Fibroblast of lung (primary cell): ENCODE data around the gene TBC1D22A. TPM values are rescaled to one million over a fixed set of nuclear protein-coding genes. Genes with fewer than 3 reads are reported as not detected.

Experiments used
- DNase-seq, 2 donors: peaks; one replicate each; pipeline versions ENCODE4 v3.0.0 to v3.0.0-alpha.2; 2010; ENCODE audit warnings: low read depth in 2 of 2
- H2AFZ ChIP-seq: 2 replicates; pipeline ENCODE4 v1.5.1; 2012; ENCODE audit warnings: low read length, control low read depth, inconsistent platforms
- H3K27ac ChIP-seq: 2 replicates; pipeline ENCODE4 v1.5.1; 2011; ENCODE audit warnings: low read length, control low read depth; ENCODE audit not compliant: insufficient read depth
- H3K27me3 ChIP-seq: 2 replicates; pipeline ENCODE4 v1.5.1; 2011; ENCODE audit warnings: mild to moderate bottlenecking, low read length; ENCODE audit not compliant: control insufficient read depth, insufficient read depth
- H3K36me3 ChIP-seq: 2 replicates; pipeline ENCODE4 v1.5.1; 2011; ENCODE audit warnings: low read length; ENCODE audit not compliant: control insufficient read depth, insufficient read depth
- H3K4me1 ChIP-seq: 2 replicates; pipeline ENCODE4 v1.5.1; 2011; ENCODE audit warnings: low read length; ENCODE audit not compliant: control insufficient read depth, insufficient read depth; ENCODE audit errors: extremely low read depth
- H3K4me2 ChIP-seq: 2 replicates; pipeline ENCODE4 v1.5.1; 2011; ENCODE audit warnings: low read length, control low read depth; ENCODE audit not compliant: insufficient read depth; ENCODE audit errors: extremely low read depth
- H3K4me3 ChIP-seq, 4 experiments: fragments of 200-600 bp in 1 of 4; sonication (generic) in 1 of 4; replicated peaks in 1 of 4; 2 replicates each; pipeline ENCODE4 v1.5.1; 2011 to 2016; ENCODE audit warnings: low read length in 4 of 4, low read depth in 3 of 4, mild to moderate bottlenecking in 3 of 4, control low read depth in 2 of 4, inconsistent platforms in 1 of 4, mixed read lengths in 1 of 4; ENCODE audit not compliant: insufficient read depth in 1 of 4; ENCODE audit errors: control extremely low read depth in 1 of 4
- H3K79me2 ChIP-seq: 2 replicates; pipeline ENCODE4 v1.5.1; 2012; ENCODE audit warnings: mild to moderate bottlenecking, low read length, inconsistent platforms; ENCODE audit not compliant: control insufficient read depth, insufficient read depth
- H3K9ac ChIP-seq: 2 replicates; pipeline ENCODE4 v1.5.1; 2011; ENCODE audit warnings: mild to moderate bottlenecking, low read length, control low read depth; ENCODE audit not compliant: insufficient read depth
- H3K9me3 ChIP-seq: 2 replicates; pipeline ENCODE4 v1.5.1; 2012; ENCODE audit warnings: low read depth, low read length; ENCODE audit not compliant: control insufficient read depth, insufficient read depth
- H4K20me1 ChIP-seq: 2 replicates; pipeline ENCODE4 v1.5.1; 2011; ENCODE audit warnings: low read length; ENCODE audit not compliant: control insufficient read depth, insufficient read depth; ENCODE audit errors: extremely low read depth
- EZH2 ChIP-seq: IDR thresholded peaks from 2 replicates; pipeline ENCODE4 v1.5.1; 2012; ENCODE audit warnings: low read length, control low read depth, mild to moderate bottlenecking; ENCODE audit errors: missing control alignments
- polyA plus RNA-seq, 2 donors: library from polyadenylated mRNA; depleted of rRNA in 1 of 2; stranded (reverse) in 1 of 2; unstranded in 1 of 2; fragments of >200 nt; gene quantifications; 2 replicates each; pipeline ENCODE4 v1.2.1, GENCODE V29; 2011 to 2012; ENCODE audit warnings: missing spikeins in 1 of 2
- total RNA-seq: library from RNA; depleted of rRNA; stranded (reverse); fragments of >200 nt; gene quantifications from 2 replicates; pipeline ENCODE4 v1.2.1, GENCODE V29; 2014
- TF ChIP-seq, protein P1 (sequence below), 2 donors: IDR thresholded peaks in 1 of 2; conservative IDR thresholded peaks in 1 of 2; 1 replicate in 1 of 2; 2 replicates in 1 of 2; pipeline ENCODE4 v1.5.1; 2011 to 2012; ENCODE audit warnings: low read length in 2 of 2, control low read depth in 1 of 2, inconsistent platforms in 1 of 2, low read depth in 1 of 2, mild to moderate bottlenecking in 1 of 2

TBC1D22A gene
- total and polyA plus RNA-seq, 2 donors (not counting 1 experiment from before 2014, with no cell fraction given), result 11.6 to 17.6 TPM

DNA sequence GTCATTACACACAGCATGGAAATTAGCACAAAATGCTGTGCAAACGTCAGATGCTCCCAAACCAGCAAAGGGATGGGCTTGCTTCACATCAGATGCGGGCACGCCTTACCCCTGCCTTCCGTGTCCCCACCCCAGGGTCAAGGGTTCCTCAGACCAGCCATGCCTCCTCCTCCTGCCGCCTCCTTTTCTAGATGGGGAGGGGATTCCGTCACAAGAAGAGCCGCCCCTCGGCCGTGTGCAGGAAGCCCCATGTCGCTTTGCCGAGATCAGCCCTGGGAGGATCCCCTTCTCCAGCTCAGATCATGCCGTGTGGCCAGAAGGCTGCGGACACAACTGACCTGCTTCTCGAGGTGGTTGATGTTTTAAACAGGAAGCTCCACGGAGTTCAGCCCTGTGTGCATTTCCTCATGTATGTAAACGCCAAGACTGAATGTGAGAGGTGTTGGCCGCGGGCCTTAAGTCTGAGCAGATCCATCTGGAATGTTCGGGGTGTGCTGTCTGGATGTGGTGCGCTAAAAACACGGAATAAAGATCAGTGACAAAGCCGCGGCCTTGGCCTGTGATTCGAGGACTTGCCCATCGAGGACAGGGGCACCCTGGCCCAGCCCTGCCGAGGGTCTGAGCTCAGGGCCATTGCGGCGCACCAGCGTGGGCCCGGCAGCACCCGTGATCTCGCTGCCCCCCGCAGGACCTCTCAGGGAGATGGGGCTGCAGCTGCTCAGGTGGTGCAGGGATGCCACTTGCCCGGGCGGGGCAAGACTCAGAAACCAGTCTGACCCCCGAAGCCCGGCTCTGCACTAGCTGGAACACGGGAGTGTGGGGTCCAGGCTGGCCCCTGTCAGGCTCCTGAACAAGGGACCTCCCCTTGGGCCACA lies 412.9 kb downstream of the TBC1D22A start:
- no peak overlapping the region for H3K4me3 ChIP-seq
- TF ChIP-seq, protein P1, sequence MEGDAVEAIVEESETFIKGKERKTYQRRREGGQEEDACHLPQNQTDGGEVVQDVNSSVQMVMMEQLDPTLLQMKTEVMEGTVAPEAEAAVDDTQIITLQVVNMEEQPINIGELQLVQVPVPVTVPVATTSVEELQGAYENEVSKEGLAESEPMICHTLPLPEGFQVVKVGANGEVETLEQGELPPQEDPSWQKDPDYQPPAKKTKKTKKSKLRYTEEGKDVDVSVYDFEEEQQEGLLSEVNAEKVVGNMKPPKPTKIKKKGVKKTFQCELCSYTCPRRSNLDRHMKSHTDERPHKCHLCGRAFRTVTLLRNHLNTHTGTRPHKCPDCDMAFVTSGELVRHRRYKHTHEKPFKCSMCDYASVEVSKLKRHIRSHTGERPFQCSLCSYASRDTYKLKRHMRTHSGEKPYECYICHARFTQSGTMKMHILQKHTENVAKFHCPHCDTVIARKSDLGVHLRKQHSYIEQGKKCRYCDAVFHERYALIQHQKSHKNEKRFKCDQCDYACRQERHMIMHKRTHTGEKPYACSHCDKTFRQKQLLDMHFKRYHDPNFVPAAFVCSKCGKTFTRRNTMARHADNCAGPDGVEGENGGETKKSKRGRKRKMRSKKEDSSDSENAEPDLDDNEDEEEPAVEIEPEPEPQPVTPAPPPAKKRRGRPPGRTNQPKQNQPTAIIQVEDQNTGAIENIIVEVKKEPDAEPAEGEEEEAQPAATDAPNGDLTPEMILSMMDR (conservative IDR thresholded peaks at IDR 0.05 in 1 of 2, IDR thresholded peaks at IDR 0.05 in 1 of 2; ENCODE audit: low read depth in 1 of 2, low read length in 2 of 2), result no peak
- no peak for TF ChIP-seq EZH2
- no peaks in the 10 kb centered on the region for H3K79me2 ChIP-seq
- peak overlapping the region; percentile 11 for H3K4me2 ChIP-seq
- no peak overlapping the region for H3K9ac ChIP-seq
- no peaks in the 10 kb centered on the region for H3K9me3 ChIP-seq
- H3K4me1 ChIP-seq, result peaks cover 6% of the 10 kb centered on the region
- peak in 1 of 2 donors; percentile 93 for DNase-seq
- H3K27ac ChIP-seq, result no peak overlapping the region
- no peaks in the 10 kb centered on the region for H3K36me3 ChIP-seq
- no peaks in the 10 kb centered on the region for H3K27me3 ChIP-seq
- no peaks in the 10 kb centered on the region for H4K20me1 ChIP-seq
- H2AFZ ChIP-seq, result no peak overlapping the region

DNA sequence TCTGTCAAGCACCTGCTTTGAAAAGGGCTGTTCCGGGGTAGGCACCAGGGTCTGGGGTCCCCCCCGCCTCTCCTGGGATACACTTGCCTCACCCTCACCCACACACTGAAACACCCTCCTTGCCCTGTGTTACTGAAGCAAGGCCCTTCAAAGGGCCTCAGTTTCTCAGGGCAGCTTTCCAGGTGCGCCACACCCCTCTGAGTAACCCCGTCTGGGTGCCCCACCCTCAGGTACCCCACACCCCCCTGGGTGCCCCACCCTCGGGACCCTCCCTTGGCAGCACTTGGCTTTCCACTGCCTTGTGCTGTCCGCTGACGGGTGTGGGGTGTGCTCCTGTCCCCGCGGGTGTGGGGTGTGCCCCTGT lies 413.6 kb downstream of the TBC1D22A start:
- no peak overlapping the region for H3K4me3 ChIP-seq

DNA sequence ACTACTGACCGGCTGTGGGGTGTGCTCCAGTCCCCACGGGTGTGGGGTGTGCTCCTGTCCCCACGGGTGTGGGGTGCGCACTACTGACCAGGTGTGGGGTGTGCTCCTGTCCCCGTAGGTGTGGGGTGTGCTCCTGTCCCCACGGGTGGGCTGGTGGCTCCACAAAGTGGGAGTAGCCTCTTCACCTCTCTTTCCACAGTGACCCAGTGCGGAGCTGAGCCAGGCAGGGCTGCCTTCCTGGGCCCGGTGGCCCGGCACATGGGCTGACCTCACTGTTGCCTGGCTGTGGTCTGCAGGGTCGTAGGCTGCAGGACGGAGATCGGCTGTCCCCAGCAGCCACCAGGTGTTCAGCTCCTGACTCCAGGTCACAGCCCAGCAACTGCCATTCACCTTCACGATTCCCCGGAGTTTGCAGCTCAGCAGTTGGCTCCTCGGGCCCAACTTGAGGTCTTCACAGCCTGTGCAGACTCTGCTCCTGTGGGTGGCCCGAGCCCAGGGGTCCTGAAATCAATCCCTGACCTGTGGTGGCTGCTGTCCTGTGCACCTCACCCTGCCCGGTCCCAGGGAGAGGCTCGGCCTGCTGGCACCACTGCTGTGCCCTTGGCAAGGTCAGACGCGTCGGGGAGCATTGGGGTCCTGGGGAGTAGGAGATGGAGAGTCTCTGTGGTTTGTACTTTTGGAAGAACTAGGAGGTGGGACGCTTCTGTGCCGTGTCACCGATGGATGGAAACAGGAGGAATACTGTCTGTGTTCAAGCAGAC lies 414.3 kb downstream of the TBC1D22A start:
- no peak for DNase-seq
- Histone ChIP-seq H4K20me1 (no peaks in the 10 kb centered on the region), H3K9ac (no peak overlapping the region), H3K4me3 (no peak overlapping the region), H3K79me2 (no peaks in the 10 kb centered on the region), H3K36me3 (no peaks in the 10 kb centered on the region), H3K27ac (no peak overlapping the region), H3K4me1 (peaks cover 6% of the 10 kb centered on the region), H3K4me2 (no peak overlapping the region), H2AFZ (no peak overlapping the region), H3K27me3 (no peaks in the 10 kb centered on the region), H3K9me3 (no peaks in the 10 kb centered on the region)
- TF ChIP-seq, protein P1 (conservative IDR thresholded peaks at IDR 0.05 in 1 of 2, IDR thresholded peaks at IDR 0.05 in 1 of 2; ENCODE audit: low read depth in 1 of 2, low read length in 2 of 2), result no peak
- TF ChIP-seq EZH2, result no peak

More for the DNA sequence above, 413.6 kb downstream of the TBC1D22A start:
- no peaks in the 10 kb centered on the region for H4K20me1 ChIP-seq
- no peaks in the 10 kb centered on the region for H3K27me3 ChIP-seq
- H2AFZ ChIP-seq, result no peak overlapping the region
- no peak overlapping the region for H3K4me2 ChIP-seq
- no peak overlapping the region for H3K9ac ChIP-seq
- H3K9me3 ChIP-seq, result no peaks in the 10 kb centered on the region
- no peak overlapping the region for H3K27ac ChIP-seq
- TF ChIP-seq, protein P1 (conservative IDR thresholded peaks at IDR 0.05 in 1 of 2, IDR thresholded peaks at IDR 0.05 in 1 of 2; ENCODE audit: low read depth in 1 of 2, low read length in 2 of 2), result no peak
- no peak for TF ChIP-seq EZH2
- no peaks in the 10 kb centered on the region for H3K36me3 ChIP-seq
- peaks cover 6% of the 10 kb centered on the region for H3K4me1 ChIP-seq
- DNase-seq, result no peak
- no peaks in the 10 kb centered on the region for H3K79me2 ChIP-seq
